Neural progenitor cell (in vitro differentiated cells): Measurements from ENCODE around the gene REG4.

ENCODE experiments used
- EZH2phosphoT487 ChIP-seq: fragments of 200-600 bp; sonication (generic); IDR thresholded peaks from 2 replicates; pipeline ENCODE4 v1.6.1; 2017; ENCODE audit warnings: antibody characterized with exemption
- TF ChIP-seq, protein P1 (sequence below): fragments of 200-600 bp; sonication (generic); IDR thresholded peaks from 2 replicates; pipeline ENCODE4 v1.5.1; 2017; ENCODE audit warnings: antibody characterized with exemption, mild to moderate bottlenecking

DNA sequence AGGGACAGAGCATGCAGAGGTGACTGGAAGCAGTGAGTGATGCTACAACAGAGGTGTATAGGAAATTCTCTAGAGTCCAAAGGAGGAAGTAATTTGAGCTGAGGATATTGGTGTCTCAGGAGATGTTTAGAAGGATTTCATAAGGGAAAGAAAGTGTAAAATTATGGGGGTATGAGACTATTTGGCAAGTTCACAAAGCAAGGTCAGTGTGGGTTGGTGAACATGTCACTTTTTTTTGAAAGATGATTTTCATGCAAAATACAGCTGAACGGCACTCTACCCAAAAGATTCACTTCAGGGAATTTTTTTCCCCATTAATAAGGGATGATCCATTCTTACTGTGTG is 66.7 kb downstream of the REG4 start:
- TF ChIP-seq, protein P1, sequence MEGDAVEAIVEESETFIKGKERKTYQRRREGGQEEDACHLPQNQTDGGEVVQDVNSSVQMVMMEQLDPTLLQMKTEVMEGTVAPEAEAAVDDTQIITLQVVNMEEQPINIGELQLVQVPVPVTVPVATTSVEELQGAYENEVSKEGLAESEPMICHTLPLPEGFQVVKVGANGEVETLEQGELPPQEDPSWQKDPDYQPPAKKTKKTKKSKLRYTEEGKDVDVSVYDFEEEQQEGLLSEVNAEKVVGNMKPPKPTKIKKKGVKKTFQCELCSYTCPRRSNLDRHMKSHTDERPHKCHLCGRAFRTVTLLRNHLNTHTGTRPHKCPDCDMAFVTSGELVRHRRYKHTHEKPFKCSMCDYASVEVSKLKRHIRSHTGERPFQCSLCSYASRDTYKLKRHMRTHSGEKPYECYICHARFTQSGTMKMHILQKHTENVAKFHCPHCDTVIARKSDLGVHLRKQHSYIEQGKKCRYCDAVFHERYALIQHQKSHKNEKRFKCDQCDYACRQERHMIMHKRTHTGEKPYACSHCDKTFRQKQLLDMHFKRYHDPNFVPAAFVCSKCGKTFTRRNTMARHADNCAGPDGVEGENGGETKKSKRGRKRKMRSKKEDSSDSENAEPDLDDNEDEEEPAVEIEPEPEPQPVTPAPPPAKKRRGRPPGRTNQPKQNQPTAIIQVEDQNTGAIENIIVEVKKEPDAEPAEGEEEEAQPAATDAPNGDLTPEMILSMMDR, result no peak
- no peak for TF ChIP-seq EZH2phosphoT487
